Fibroblast of pulmonary artery (primary cell): ENCODE measurements around the gene SELENOI.

Experiments used
- DNase-seq: peaks from one replicate; pipeline ENCODE4 v3.0.0-alpha.2; 2010; ENCODE audit warnings: low read depth
- H3K4me3 ChIP-seq: replicated peaks from 2 replicates; pipeline ENCODE4 v1.5.1; 2011; ENCODE audit warnings: low read depth, mild to moderate bottlenecking, control low read depth, low read length, moderate library complexity
- TF ChIP-seq, protein P1 (sequence below): IDR thresholded peaks from 2 replicates; pipeline ENCODE4 v1.5.1; 2011; ENCODE audit warnings: mild to moderate bottlenecking, control low read depth, low read length, inconsistent platforms; ENCODE audit errors: missing control alignments

Gene SELENOI

GRCh38 chr2:26424221-26424620 lies 78.3 kb downstream of the SELENOI start:
- TF ChIP-seq, protein P1, sequence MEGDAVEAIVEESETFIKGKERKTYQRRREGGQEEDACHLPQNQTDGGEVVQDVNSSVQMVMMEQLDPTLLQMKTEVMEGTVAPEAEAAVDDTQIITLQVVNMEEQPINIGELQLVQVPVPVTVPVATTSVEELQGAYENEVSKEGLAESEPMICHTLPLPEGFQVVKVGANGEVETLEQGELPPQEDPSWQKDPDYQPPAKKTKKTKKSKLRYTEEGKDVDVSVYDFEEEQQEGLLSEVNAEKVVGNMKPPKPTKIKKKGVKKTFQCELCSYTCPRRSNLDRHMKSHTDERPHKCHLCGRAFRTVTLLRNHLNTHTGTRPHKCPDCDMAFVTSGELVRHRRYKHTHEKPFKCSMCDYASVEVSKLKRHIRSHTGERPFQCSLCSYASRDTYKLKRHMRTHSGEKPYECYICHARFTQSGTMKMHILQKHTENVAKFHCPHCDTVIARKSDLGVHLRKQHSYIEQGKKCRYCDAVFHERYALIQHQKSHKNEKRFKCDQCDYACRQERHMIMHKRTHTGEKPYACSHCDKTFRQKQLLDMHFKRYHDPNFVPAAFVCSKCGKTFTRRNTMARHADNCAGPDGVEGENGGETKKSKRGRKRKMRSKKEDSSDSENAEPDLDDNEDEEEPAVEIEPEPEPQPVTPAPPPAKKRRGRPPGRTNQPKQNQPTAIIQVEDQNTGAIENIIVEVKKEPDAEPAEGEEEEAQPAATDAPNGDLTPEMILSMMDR = no peak
- no peak for DNase-seq
- no peak overlapping the region for H3K4me3 ChIP-seq

DNA sequence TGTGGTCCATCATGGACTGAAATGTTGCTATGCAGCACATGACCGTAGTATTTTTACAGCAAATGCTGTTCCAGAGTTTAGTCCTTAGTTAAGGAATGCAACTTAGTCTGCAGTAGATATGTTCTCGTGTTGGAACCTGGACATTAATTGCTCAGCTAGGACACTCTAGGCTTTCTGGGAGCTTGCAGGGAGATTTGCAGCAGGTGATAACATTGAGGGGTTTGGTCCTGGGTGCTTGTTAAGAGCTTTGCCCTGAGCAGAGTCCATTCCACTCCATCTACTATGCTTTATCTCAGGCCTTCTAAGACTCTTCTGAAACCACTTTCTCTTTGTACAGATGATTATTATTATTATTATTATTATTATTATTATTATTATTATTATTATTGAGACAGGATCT lies 82.9 kb downstream of the SELENOI start:
- no peak overlapping the region for H3K4me3 ChIP-seq
- DNase-seq = no peak
- TF ChIP-seq, protein P1 = no peak

GRCh38 chr2:26429779-26430578 lies 84.0 kb downstream of the SELENOI start:
- DNase-seq = no peak
- TF ChIP-seq, protein P1 = no peak
- no peak overlapping the region for H3K4me3 ChIP-seq

- TF ChIP-seq, protein P1 = no peak
- peak; percentile 15 for DNase-seq
- H3K4me3 ChIP-seq = no peak overlapping the region
Measured at GRCh38 chr2:26430826-26431225, 84.9 kb downstream of the SELENOI start.

DNA sequence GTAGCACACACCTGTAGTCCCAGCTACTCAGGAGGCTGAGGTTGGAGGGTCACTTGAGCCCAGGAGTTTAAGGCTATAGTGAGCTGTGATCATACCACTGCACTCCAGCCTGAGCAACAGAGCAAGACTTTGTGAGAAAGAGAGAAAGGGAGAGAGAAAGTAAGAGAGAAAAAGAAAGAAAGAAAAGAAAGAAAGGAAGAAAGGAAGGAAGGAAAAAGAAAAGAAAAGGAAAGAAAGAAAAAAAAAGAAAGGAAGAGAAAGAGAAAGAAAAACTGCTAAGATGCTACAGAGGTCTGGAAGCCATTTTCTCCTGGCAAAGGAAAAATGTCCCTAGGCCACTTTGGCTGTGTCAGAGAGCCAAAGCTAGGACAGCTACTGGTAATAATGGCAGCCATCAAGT lies 86.4 kb downstream of the SELENOI start:
- no peak overlapping the region for H3K4me3 ChIP-seq
- TF ChIP-seq, protein P1 = no peak
- no peak for DNase-seq

DNA sequence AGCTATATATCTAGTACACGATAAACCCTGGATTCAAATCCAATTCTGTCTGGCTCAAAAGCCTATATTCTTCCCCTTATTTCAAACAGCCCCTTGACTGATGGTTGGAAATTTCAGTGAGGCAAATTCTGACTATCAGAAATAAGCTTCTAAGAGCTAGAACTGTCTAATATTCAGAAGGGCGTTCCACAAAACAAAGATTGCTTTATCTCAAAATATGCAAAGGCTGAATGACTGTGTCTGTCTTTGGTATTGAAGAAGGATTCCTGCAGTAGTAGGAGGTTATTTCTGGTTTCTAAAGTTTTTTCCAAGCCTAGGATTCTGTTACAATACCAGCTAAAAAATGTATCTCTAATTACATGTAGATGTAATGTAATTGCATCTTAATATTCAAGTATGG lies 86.9 kb downstream of the SELENOI start:
- TF ChIP-seq, protein P1 = no peak
- DNase-seq = no peak
- no peak overlapping the region for H3K4me3 ChIP-seq

DNA sequence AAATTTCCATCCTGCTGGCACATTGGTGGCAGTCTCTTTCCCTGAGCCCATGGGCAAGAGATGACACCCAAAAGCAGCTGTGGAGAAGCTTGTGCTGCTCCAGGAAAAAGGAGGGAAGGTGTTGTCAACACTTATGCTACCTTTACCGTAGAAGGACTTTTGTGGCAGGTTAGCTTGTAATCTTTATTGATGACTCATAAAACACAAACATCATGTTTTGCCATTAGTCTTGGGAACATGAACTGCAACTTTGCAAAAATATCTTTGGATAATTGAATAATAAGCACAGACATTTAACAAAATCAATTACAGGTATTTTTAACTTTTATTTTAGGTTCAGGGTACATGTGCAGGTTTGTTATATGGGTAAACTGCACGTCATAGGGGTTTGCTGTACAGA lies 89.2 kb downstream of the SELENOI start:
- H3K4me3 ChIP-seq = no peak overlapping the region
- DNase-seq = no peak
- TF ChIP-seq, protein P1 = no peak
